MCF 10A (cell line): ENCODE results near the gene RALGPS1. TPM values are rescaled to one million over a fixed set of nuclear protein-coding genes. Genes with fewer than 3 reads are reported as not detected.

Experiments used
- BruUV-seq: library from RNA; stranded (reverse); fragments of 400-500 nt; replicated peaks from 2 replicates; lab custom pipeline; 2021; lab: Mats Ljungman, UMichigan
- CTCF ChIA-PET: fragments of 300-600 bp; sonication (Branson Sonifier 250); formaldehyde crosslinking; extraction: SDS; loops from one replicate; lab custom pipeline; 2021; ENCODE audit warnings: antibody characterized with exemption, inconsistent platforms; lab: Yijun Ruan, JAX
- POLR2A ChIA-PET: fragments of 300-600, 350-650 bp; sonication (Branson Sonifier 250); formaldehyde crosslinking; extraction: SDS; loops from one replicate; lab custom pipeline; 2020; ENCODE audit warnings: antibody characterized with exemption, inconsistent platforms; lab: Yijun Ruan, JAX
- DNase-seq: peaks from one replicate; pipeline ENCODE4 v3.0.0-alpha.2; 2018; ENCODE audit not compliant: unreplicated experiment
- H3K27ac Mint-ChIP-seq: one replicate; pipeline ENCODE4 v1.8.0; 2022; ENCODE audit warnings: mild to moderate bottlenecking, low read depth, mixed read lengths; ENCODE audit not compliant: unreplicated experiment
- H3K27me3 Mint-ChIP-seq: one replicate; pipeline ENCODE4 v1.8.0; 2022; ENCODE audit warnings: mixed read lengths; ENCODE audit not compliant: insufficient read depth, unreplicated experiment
- H3K36me3 Mint-ChIP-seq: one replicate; pipeline ENCODE4 v1.8.0; 2022; ENCODE audit warnings: mild to moderate bottlenecking, moderate library complexity, mixed read lengths; ENCODE audit not compliant: insufficient read depth, unreplicated experiment
- H3K4me1 Mint-ChIP-seq: one replicate; pipeline ENCODE4 v1.8.0; 2022; ENCODE audit warnings: mixed read lengths; ENCODE audit not compliant: insufficient read depth, unreplicated experiment
- H3K4me3 Mint-ChIP-seq: one replicate; pipeline ENCODE4 v1.8.0; 2022; ENCODE audit warnings: mild to moderate bottlenecking, moderate library complexity, mixed read lengths; ENCODE audit not compliant: unreplicated experiment
- H3K9me3 Mint-ChIP-seq: one replicate; pipeline ENCODE4 v1.8.0; 2022; ENCODE audit warnings: mixed read lengths; ENCODE audit not compliant: unreplicated experiment
- intact Hi-C: fragments of 100-400 bp; cut with micrococcal nuclease; formaldehyde crosslinking; loops from 2 replicates; pipeline ENCODE4 v1.14.1; 2022
- total RNA-seq: library from RNA; stranded (reverse); gene quantifications from 2 replicates; pipeline ENCODE4 v1.2.3, GENCODE V29; 2022
- TF ChIP-seq, protein P1 (sequence below): fragments of 200-600 bp; IDR thresholded peaks from one replicate; pipeline ENCODE4 v1.8.0; 2022; ENCODE audit warnings: antibody characterized with exemption, mild to moderate bottlenecking; ENCODE audit not compliant: unreplicated experiment

The RALGPS1 gene
- total RNA-seq, 1 experiment from 2014 or later: 2.4 TPM

DNA sequence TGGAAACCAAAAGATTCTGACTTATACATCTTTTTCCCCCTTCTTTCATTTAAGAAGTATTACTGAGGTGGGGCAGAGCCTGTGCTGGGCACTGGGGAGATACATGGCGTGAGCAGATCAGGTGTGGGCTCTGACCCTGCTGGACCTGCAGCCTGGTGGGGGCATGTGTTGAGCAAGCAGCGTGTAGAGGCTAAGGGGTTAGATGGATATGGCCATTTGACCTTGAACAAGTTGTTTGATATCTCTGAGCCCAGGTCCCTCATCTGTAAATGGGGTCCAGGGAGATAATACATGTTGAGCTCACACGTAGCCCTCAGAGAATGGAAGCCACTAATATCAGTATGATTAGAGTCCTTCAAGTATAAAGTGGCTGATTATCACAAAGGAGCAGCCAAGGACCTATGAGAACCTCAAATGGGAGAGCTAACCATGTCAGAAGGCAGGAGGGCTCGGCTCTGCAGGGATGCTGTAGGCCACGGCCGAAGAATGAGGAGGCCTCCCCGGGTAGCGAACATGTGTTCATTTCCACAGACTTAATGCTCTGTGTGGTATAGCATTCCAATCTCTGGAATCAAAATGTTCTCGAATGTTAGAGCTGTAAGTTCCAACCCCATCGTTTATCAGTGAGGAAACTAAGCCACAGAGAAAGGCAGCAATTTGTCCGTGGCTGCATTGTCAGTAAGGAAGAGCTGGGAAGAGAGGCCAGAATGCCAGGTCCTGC is 223.2 kb downstream of the RALGPS1 start:
- ChIA-PET POLR2A (interaction anchor here (0.6 kb wide), 1 partner anchor 83 kb away, joined by 3 read pairs; no protein-coding TSS in a partner anchor), CTCF (interaction anchor here (0.5 to 1.0 kb wide), 2 partner anchors 61 to 173 kb away, joined by 3 to 4 read pairs; no protein-coding TSS in a partner anchor)
- H3K36me3 Mint-ChIP-seq: no peaks in the 10 kb centered on the region
- H3K4me3 Mint-ChIP-seq: no peak overlapping the region
- H3K9me3 Mint-ChIP-seq: no peaks in the 10 kb centered on the region
- TF ChIP-seq, protein P1, sequence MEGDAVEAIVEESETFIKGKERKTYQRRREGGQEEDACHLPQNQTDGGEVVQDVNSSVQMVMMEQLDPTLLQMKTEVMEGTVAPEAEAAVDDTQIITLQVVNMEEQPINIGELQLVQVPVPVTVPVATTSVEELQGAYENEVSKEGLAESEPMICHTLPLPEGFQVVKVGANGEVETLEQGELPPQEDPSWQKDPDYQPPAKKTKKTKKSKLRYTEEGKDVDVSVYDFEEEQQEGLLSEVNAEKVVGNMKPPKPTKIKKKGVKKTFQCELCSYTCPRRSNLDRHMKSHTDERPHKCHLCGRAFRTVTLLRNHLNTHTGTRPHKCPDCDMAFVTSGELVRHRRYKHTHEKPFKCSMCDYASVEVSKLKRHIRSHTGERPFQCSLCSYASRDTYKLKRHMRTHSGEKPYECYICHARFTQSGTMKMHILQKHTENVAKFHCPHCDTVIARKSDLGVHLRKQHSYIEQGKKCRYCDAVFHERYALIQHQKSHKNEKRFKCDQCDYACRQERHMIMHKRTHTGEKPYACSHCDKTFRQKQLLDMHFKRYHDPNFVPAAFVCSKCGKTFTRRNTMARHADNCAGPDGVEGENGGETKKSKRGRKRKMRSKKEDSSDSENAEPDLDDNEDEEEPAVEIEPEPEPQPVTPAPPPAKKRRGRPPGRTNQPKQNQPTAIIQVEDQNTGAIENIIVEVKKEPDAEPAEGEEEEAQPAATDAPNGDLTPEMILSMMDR: no peak
- no peaks in the 10 kb centered on the region for H3K4me1 Mint-ChIP-seq
- no TSS peak for BruUV-seq
- intact Hi-C loops: no loop called here
- DNase-seq: no peak
- H3K27me3 Mint-ChIP-seq: peaks cover 14% of the 10 kb centered on the region
- H3K27ac Mint-ChIP-seq: no peak overlapping the region

DNA sequence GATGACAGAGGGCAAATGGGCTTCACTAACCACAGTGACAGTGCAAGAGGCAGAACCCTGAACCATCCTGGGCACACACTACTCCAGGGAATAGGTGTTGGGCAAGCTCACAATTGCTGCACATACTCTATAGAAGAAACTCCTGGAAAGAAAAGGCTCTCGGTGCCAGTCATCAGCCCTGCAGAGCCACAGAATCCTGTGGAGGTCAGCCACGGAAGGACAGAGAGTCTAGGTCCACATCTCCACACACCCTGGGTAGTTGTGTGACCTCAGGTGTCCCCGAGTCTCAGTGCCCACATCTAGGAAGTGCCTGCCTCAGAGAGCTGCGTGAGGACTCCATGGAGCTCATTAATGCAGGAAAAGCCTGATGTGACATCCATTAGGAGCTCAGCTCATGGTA is 223.9 kb downstream of the RALGPS1 start:
- ChIA-PET POLR2A (no interaction called here), CTCF (interaction anchor here (1.0 kb wide), 1 partner anchor 60 kb away, joined by 4 read pairs; no protein-coding TSS in a partner anchor)
- H3K4me3 Mint-ChIP-seq: no peak overlapping the region
- no peak overlapping the region for H3K27ac Mint-ChIP-seq
- H3K4me1 Mint-ChIP-seq: no peaks in the 10 kb centered on the region
- intact Hi-C loops: no loop called here
- H3K9me3 Mint-ChIP-seq: no peaks in the 10 kb centered on the region
- H3K36me3 Mint-ChIP-seq: no peaks in the 10 kb centered on the region
- no TSS peak for BruUV-seq
- H3K27me3 Mint-ChIP-seq: peaks cover 14% of the 10 kb centered on the region
- no peak for DNase-seq
- TF ChIP-seq, protein P1: no peak

DNA sequence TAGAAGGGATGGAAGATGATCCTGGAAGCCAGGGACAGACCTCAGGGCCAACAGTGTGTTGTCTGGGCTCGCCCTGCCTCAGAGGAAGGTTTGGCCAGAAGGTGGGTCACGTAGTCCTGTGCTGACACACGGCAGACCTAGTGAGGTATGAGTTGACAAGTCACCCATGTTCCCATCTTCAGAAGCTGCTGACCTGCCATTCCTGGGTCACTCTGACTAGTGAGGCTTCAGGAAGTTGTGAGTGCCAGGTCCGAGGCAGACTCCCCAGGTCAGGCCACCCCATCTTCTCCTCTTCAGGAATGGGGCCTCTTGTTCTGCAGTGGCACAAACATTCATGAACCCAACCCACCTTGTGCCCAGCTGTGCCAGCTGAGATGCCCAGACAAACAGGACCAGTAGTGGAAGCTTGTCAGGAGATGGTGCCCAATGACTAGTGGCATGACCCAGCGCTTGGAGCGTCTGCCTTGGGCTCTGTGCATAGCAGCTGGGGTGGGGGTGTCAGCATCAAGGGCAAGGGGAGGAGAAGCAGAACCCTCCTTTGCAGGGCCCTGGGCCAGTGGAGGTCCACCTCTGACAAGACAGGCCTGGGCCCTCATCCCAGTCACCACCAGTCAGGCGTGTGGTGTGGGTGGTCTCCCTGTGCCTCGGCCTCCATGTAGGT is 224.6 kb downstream of the RALGPS1 start:
- H3K4me1 Mint-ChIP-seq: no peaks in the 10 kb centered on the region
- TF ChIP-seq, protein P1: no peak
- CTCF ChIA-PET: interaction anchor here (1.0 kb wide), 1 partner anchor 59 kb away, joined by 4 read pairs; no protein-coding TSS in a partner anchor
- POLR2A ChIA-PET: no interaction called here
- no peak overlapping the region for H3K4me3 Mint-ChIP-seq
- no TSS peak for BruUV-seq
- H3K9me3 Mint-ChIP-seq: no peaks in the 10 kb centered on the region
- intact Hi-C loops: no loop called here
- H3K27me3 Mint-ChIP-seq: peaks cover 14% of the 10 kb centered on the region
- no peak for DNase-seq
- no peak overlapping the region for H3K27ac Mint-ChIP-seq
- no peaks in the 10 kb centered on the region for H3K36me3 Mint-ChIP-seq

DNA sequence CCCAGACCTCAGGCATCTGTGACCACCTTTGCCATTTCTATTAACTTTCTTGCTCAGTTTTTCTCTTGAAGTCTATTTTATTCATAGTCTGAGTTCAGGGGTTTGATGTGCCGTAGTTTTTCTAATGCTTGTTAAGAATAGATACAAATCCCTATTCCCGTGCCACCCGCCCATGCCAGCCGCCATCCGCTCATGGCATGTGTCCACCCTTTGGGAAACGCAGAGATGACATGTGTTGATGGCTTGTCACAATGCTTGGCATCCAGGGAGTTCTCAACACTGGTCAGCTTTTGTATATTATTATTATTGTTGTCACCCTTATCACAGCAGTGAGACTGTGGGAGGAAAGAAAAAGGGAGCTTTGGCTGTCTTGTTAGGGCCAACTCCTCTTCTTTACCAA is 225.2 kb downstream of the RALGPS1 start:
- Mint-ChIP-seq H3K27me3 (peaks cover 14% of the 10 kb centered on the region), H3K9me3 (no peaks in the 10 kb centered on the region), H3K4me1 (peaks cover 2% of the 10 kb centered on the region), H3K36me3 (no peaks in the 10 kb centered on the region), H3K27ac (no peak overlapping the region), H3K4me3 (no peak overlapping the region)
- no peak for DNase-seq
- intact Hi-C loops: no loop called here
- ChIA-PET POLR2A (no interaction called here), CTCF (no interaction called here)
- no TSS peak for BruUV-seq
- TF ChIP-seq, protein P1: no peak
